ENCODE measurements around the gene ARMH4.

DNA sequence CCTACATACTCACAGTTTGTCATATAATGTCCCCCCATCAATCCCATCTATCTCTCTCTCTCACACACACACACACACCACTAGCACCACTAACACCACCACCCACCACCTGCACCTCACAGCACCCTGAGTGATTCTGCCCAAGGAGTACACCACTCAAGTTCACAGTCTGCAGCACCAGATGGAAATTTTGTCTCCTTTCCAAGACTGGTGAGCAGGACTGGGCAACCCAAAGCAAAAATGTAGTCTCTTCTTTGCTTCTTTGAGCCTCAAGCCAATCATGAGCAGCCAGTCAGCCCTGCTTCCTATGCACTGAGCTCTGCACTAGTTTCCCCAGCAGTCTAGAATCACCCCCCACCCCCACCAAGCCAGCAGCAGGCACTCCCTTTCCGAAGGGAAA lies 15.0 kb upstream of the ARMH4 start:
- TF ChIP-seq, protein P1, sequence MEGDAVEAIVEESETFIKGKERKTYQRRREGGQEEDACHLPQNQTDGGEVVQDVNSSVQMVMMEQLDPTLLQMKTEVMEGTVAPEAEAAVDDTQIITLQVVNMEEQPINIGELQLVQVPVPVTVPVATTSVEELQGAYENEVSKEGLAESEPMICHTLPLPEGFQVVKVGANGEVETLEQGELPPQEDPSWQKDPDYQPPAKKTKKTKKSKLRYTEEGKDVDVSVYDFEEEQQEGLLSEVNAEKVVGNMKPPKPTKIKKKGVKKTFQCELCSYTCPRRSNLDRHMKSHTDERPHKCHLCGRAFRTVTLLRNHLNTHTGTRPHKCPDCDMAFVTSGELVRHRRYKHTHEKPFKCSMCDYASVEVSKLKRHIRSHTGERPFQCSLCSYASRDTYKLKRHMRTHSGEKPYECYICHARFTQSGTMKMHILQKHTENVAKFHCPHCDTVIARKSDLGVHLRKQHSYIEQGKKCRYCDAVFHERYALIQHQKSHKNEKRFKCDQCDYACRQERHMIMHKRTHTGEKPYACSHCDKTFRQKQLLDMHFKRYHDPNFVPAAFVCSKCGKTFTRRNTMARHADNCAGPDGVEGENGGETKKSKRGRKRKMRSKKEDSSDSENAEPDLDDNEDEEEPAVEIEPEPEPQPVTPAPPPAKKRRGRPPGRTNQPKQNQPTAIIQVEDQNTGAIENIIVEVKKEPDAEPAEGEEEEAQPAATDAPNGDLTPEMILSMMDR (IDR thresholded peaks at IDR 0.05), result no peak
- no peak for TF ChIP-seq POLR2AphosphoS5 (IDR thresholded peaks at IDR 0.05; ENCODE audit: low read depth, low read length)
- TF ChIP-seq, protein P2, sequence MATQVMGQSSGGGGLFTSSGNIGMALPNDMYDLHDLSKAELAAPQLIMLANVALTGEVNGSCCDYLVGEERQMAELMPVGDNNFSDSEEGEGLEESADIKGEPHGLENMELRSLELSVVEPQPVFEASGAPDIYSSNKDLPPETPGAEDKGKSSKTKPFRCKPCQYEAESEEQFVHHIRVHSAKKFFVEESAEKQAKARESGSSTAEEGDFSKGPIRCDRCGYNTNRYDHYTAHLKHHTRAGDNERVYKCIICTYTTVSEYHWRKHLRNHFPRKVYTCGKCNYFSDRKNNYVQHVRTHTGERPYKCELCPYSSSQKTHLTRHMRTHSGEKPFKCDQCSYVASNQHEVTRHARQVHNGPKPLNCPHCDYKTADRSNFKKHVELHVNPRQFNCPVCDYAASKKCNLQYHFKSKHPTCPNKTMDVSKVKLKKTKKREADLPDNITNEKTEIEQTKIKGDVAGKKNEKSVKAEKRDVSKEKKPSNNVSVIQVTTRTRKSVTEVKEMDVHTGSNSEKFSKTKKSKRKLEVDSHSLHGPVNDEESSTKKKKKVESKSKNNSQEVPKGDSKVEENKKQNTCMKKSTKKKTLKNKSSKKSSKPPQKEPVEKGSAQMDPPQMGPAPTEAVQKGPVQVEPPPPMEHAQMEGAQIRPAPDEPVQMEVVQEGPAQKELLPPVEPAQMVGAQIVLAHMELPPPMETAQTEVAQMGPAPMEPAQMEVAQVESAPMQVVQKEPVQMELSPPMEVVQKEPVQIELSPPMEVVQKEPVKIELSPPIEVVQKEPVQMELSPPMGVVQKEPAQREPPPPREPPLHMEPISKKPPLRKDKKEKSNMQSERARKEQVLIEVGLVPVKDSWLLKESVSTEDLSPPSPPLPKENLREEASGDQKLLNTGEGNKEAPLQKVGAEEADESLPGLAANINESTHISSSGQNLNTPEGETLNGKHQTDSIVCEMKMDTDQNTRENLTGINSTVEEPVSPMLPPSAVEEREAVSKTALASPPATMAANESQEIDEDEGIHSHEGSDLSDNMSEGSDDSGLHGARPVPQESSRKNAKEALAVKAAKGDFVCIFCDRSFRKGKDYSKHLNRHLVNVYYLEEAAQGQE (IDR thresholded peaks at IDR 0.05; ENCODE audit: insufficient read depth in 1 of 2, low read depth in 2 of 2, low read length in 1 of 2), result no peak
- TF ChIP-seq SIN3A (IDR thresholded peaks at IDR 0.05; ENCODE audit: borderline replicate concordance, insufficient read depth, low read depth, low read length), result no peak
- no peak for TF ChIP-seq TCF7L2 (IDR thresholded peaks at IDR 0.05; ENCODE audit: low read depth, low read length)

All from Panc1 (cell line).